ENCODE measurements around the gene FLNA. TPM values are rescaled to one million over a fixed set of nuclear protein-coding genes. Genes with fewer than 3 reads are reported as not detected.

Gene FLNA
- polyA plus RNA-seq, 2 of the 4 experiments (the other 2 are of a cell fraction): 303 to 1,116 TPM

- FAIRE-seq (no peak), ATAC-seq (peak; percentile 84 to 91; a peak in 5 of 6 replicates), DNase-seq (ENCODE audit: low read depth in 1 of 2, low spot score in 1 of 2) (peak; percentile 39 to 44)
- no peak overlapping the region for H3K27ac ChIP-seq
- no peak overlapping the region for H3K4me3 ChIP-seq
- ChIA-PET CTCF (interaction anchor here (0.8 to 4.8 kb wide), 12 partner anchors 9 to 303 kb away, joined by 3 to 30 read pairs (median 5); no protein-coding TSS in a partner anchor), POLR2A (no interaction called here)
- WGBS (ENCODE audit: missing lambda C conversion rate): 16% methylated on average over 7 of the region's 7 CpGs
- H3K4me2 ChIP-seq: peak overlapping the region; percentile 28; the same call in 1 of the 3 replicates
- H3K9me3 ChIP-seq: no peaks in the 10 kb centered on the region
- H3K4me1 ChIP-seq: no peaks in the 10 kb centered on the region
- TF ChIP-seq RARB (CRISPR knock-in tag; IDR thresholded peaks at IDR 0.05): no peak
- TF ChIP-seq ELK1 (IDR thresholded peaks at IDR 0.05; ENCODE audit: low read depth, low read length): no peak
- TF ChIP-seq USF2 (IDR thresholded peaks at IDR 0.05): no peak
- no peak for TF ChIP-seq TP53 (CRISPR knock-in tag; IDR thresholded peaks at IDR 0.05)
- TF ChIP-seq RCOR1 (IDR thresholded peaks at IDR 0.05; ENCODE audit: low read depth, low read length): no peak
- no peak for TF ChIP-seq EHF (CRISPR knock-in tag; IDR thresholded peaks at IDR 0.05)
- TF ChIP-seq JUN (IDR thresholded peaks at IDR 0.05): no peak
- TF ChIP-seq ZNF302 (CRISPR knock-in tag; IDR thresholded peaks at IDR 0.05): no peak
- no peak for TF ChIP-seq FOSB (CRISPR knock-in tag; IDR thresholded peaks at IDR 0.05)
- no peak for TF ChIP-seq RNF2 (IDR thresholded peaks at IDR 0.05; ENCODE audit: borderline replicate concordance, low read depth)
- no peak for TF ChIP-seq GATA3 (IDR thresholded peaks at IDR 0.05; ENCODE audit: borderline replicate concordance)
- TF ChIP-seq PHF8 (IDR thresholded peaks at IDR 0.05; ENCODE audit: borderline replicate concordance, low read depth): no peak
- no peak for TF ChIP-seq MAX (IDR thresholded peaks at IDR 0.05)
- no peak for TF ChIP-seq MAFK (IDR thresholded peaks at IDR 0.05; ENCODE audit: partially characterized antibody)
- no peak for TF ChIP-seq ESRRA (IDR thresholded peaks at IDR 0.05; ENCODE audit: borderline replicate concordance, low read length)
- no peak for TF ChIP-seq HOXA7 (CRISPR knock-in tag; IDR thresholded peaks at IDR 0.05)
- TF ChIP-seq HOXB5 (CRISPR knock-in tag; IDR thresholded peaks at IDR 0.05): no peak
- TF ChIP-seq NR3C1 (IDR thresholded peaks at IDR 0.05): no peak
- TF ChIP-seq HOXB13 (CRISPR knock-in tag; IDR thresholded peaks at IDR 0.05; ENCODE audit: low read depth): no peak
- TF ChIP-seq HEYL (CRISPR knock-in tag; IDR thresholded peaks at IDR 0.05): no peak
These were observed 56.9 kb downstream of the FLNA start for GRCh38 chrX:154317391-154317995.

DNA sequence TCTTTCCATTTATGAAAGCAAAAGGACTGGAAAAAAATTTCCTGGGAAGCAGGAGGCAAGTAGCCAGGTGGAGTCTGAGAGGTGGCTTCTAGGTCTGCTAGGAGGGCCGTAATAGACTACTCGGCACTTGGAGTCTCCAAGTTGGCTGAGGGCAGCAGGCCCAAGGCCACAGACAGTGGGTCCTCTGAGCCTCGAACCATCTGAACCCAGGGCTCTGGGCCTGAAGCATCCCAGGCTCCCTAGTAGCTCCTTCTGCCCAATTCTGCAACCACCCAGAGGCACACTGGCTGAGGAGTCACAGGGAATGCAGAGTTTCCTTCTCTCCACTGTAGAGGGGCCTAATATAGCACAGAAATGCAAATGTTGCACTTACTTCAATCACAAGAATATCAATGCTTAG lies 59.0 kb downstream of the FLNA start:
- WGBS (ENCODE audit: missing lambda C conversion rate): 62% methylated on average over 3 of the region's 3 CpGs
- CTCF ChIA-PET: interaction anchor here (4.8 kb wide), 1 partner anchor 9 kb away, joined by 30 read pairs; no protein-coding TSS in a partner anchor
- Histone ChIP-seq H3K4me1 (no peaks in the 10 kb centered on the region), H3K4me3 (no peak overlapping the region), H3K27ac (no peak overlapping the region), H3K4me2 (no peak overlapping the region), H3K9me3 (no peaks in the 10 kb centered on the region)
- FAIRE-seq (no peak), DNase-seq (ENCODE audit: low read depth in 1 of 2, low spot score in 1 of 2) (no peak), ATAC-seq (no peak)
- TF ChIP-seq NFE2L2 (conservative IDR thresholded peaks at IDR 0.05; ENCODE audit: low read length): no peak
- TF ChIP-seq, protein P1, sequence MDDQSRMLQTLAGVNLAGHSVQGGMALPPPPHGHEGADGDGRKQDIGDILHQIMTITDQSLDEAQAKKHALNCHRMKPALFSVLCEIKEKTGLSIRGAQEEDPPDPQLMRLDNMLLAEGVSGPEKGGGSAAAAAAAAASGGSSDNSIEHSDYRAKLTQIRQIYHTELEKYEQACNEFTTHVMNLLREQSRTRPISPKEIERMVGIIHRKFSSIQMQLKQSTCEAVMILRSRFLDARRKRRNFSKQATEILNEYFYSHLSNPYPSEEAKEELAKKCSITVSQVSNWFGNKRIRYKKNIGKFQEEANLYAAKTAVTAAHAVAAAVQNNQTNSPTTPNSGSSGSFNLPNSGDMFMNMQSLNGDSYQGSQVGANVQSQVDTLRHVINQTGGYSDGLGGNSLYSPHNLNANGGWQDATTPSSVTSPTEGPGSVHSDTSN (IDR thresholded peaks at IDR 0.05): no peak
- TF ChIP-seq, protein P2, sequence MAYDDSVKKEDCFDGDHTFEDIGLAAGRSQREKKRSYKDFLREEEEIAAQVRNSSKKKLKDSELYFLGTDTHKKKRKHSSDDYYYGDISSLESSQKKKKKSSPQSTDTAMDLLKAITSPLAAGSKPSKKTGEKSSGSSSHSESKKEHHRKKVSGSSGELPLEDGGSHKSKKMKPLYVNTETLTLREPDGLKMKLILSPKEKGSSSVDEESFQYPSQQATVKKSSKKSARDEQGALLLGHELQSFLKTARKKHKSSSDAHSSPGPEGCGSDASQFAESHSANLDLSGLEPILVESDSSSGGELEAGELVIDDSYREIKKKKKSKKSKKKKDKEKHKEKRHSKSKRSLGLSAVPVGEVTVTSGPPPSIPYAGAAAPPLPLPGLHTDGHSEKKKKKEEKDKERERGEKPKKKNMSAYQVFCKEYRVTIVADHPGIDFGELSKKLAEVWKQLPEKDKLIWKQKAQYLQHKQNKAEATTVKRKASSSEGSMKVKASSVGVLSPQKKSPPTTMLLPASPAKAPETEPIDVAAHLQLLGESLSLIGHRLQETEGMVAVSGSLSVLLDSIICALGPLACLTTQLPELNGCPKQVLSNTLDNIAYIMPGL (CRISPR knock-in tag; IDR thresholded peaks at IDR 0.05; ENCODE audit: borderline replicate concordance): no peak
- TF ChIP-seq HOXB13 (CRISPR knock-in tag; IDR thresholded peaks at IDR 0.05; ENCODE audit: low read depth): no peak
- TF ChIP-seq MAX (IDR thresholded peaks at IDR 0.05): no peak
- no peak for TF ChIP-seq MAFK (IDR thresholded peaks at IDR 0.05; ENCODE audit: partially characterized antibody)
- no peak for TF ChIP-seq TFCP2L1 (CRISPR knock-in tag; IDR thresholded peaks at IDR 0.05)
- no peak for TF ChIP-seq EHF (CRISPR knock-in tag; IDR thresholded peaks at IDR 0.05)
- TF ChIP-seq KDM5A (IDR thresholded peaks at IDR 0.05): no peak
- TF ChIP-seq BHLHE40 (IDR thresholded peaks at IDR 0.05; ENCODE audit: low read depth, low read length): no peak
- TF ChIP-seq CHD2 (IDR thresholded peaks at IDR 0.05; ENCODE audit: low read length, partially characterized antibody): no peak
- POLR2A ChIA-PET: no interaction called here

Measured in A549 (cell line).